ENCODE data around the gene RADIL.

GRCh38 chr7:4809666-4810065, 73.8 kb downstream of the RADIL start:
- no peak for TF ChIP-seq CTCF (conservative IDR thresholded peaks at IDR 0.05; ENCODE audit: low read depth, low read length)
- no peak for TF ChIP-seq EZH2 (IDR thresholded peaks at IDR 0.05; ENCODE audit: borderline replicate concordance, low read depth, low read length, poor library complexity, severe bottlenecking)
